NCI-H526 treated with DMSO at 0.1 percent for 48 hours (cell line): Measurements from ENCODE around the gene LRRC25.
"Not testable (repeated sequence)": the region's sequence is repeated elsewhere in the genome, so short reads cannot be mapped to it uniquely, and the experiment has no call there.

Experiments
- DNase-seq: peaks from one replicate; lab custom pipeline; 2025; lab: John Stamatoyannopoulos, UW

LRRC25 gene

GRCh38 chr19:18405754-18406153 lies 8.3 kb upstream of the LRRC25 start:
- not testable (repeated sequence) for DNase-seq

DNA sequence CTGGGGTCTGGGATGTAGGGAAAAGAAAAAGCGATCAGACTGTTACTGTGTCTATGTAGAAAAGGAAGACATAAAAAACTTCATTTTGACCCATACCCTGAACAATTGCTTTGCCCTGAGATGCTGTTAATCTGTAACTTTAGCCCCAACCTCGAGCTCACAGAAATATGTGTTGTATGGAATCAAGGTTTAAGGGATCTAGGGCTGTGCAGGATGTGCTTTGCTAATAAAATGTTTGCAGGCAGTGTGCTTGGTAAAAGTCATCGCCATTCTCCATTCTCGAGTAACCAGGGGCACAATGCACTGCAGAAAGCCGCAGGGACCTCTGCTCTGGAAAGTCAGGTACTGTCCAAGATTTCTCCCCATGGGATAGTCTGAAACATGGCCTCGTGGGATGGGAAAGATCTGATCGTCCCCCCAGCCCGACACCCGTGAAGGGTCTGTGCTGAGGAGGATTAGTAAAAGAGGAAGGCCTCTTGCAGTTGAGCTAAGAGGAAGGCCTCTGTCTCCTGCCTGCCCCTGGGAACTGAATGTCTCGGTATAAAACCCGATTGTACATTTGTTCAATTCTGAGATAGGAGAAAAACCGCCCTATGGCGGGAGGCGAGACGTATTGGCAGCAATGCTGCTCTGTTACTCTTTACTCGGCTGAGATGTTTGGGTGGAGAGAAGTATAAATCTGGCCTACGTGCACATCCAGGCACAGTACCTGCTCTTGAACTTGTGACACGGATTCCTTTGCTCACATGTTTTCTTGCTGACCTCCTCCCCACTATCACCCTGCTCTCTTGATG lies 5.2 kb upstream of the LRRC25 start:
- not testable (repeated sequence) for DNase-seq

DNA sequence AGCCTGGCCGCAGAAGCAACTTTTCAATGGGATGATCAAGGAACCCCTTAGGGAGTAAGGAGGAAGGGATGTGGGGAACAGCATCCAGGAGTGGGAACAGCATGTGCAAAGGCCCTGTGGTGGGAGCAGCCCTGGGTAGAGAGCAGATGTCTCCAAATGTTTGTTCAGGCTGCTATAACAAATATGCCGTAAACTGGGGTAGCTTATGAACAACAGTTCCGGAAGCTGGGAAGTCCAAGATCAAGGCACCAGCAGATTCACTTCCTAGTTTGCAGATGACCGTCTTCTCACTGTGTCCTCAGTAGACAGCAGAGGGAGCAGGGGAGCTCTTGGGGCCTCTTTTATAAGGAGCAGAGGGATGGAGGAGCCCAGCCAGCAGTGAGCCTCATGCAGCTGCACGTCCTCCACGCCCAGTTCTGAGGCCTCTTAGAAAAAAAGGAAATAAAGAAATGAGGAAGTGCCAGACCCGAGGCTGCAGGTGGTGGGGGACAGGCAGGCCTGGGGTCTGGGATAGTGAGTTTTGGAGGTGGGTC lies 4.2 kb upstream of the LRRC25 start:
- DNase-seq, result no peak

- DNase-seq, result no peak
These were observed 1.6 kb upstream of the LRRC25 start for GRCh38 chr19:18399008-18399407.

DNA sequence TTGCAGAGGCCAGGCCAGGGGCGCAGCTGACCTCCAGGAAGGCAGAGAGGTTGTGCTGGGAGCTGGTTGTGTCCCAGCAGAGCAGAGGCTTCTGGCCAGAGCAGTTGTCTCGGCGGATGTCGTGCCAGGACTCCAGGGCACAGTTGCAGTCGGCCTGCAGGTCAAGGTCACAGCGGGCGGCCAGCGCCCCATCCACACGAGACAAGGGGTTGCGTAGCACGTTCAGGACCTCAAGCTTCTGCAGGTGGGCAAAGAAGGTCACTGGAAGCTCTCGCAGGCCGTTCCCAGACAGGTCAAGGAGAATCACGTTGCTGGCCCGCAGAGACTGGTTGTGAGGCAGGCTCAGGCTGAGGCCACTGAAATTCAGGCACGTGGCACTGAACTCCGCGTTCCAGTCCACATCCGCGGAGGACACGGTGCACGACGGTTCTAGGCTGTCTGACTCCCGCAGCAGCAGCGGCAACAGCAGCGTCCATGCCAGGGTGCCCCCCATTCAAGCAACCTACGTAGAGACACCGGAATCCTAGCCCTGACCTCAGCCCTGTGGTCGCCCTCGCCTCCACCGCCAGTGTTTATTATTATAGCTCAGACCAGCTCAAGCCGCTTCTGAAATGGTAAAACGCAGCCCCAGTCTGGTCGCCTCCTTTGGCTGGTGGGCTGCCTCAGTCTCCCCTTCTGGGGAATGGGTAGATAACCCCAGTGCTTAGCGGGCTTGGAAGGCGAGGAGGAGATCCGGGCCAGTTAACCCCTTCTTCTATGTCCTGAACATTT lies 766 bp downstream of the LRRC25 start:
- no peak for DNase-seq

- DNase-seq, result no peak
These were observed 3.6 kb downstream of the LRRC25 start for GRCh38 chr19:18393836-18394235.

DNA sequence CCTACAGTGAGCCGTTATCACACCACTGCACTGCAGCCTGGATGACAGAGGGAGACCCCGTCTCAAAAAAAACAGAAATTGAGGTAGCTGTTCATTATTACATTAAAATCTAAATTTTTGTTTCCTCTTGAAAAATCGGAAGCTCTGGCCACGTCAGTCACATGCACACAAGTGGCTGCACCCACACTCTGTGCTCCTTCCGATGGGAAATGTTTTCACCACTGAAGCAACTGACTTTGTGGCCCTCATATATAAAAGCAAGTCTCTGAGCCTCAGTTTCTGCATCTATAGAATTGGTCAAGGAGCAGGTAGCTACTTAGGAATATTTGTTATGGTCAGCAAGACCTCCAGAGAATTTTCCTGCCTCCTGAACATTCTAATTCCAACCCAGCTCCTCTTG lies 4.5 kb downstream of the LRRC25 start:
- no peak for DNase-seq

DNA sequence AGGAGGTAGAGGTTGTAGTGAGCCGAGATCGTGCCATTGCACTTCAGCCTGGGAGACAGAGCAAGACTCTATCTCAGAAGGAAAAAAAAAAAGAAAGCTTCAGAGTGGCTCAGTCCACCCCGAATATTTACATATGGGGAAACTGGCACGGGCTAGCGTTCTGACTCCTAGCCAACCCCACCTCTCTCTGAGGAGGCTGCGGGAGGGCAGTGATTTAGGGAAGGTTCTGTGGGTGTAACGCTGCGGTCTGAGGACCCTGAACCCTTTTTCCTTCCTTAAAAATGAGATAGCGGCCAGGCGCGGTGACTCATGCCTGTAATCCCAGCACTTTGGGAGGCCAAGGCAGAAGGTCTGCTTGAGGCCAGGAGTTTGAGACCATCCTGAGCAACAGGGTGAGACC lies 5.0 kb downstream of the LRRC25 start:
- DNase-seq, result no peak

DNA sequence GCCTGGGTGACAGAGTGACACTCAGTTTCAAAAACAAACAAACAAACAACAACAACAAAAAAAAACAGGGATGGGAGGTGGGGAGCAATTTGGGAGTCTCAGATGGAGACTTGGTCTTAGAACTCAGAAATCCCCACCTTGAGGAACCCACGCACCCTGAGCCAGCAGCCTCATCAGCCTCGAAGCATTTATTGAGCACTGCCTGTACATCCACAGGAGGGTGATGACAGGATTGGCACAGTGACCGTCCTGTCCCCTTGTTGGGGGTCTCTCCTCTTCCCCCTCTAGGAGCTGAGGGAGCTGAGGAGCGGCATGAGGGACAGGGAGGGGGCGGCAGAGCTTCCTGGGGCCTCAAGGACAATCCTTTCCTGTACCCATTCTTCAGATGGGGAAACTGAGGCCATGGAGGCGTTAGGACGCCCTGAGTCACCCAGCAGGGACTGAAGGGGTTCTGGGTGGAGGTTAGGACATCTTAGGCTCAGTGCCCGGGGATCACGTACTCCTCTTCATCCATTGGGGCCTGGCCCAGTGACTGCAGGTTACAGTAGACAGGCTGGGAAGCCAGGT lies 5.8 kb downstream of the LRRC25 start:
- DNase-seq, result no peak

GRCh38 chr19:18390065-18390907 lies 7.1 kb downstream of the LRRC25 start:
- no peak for DNase-seq

DNA sequence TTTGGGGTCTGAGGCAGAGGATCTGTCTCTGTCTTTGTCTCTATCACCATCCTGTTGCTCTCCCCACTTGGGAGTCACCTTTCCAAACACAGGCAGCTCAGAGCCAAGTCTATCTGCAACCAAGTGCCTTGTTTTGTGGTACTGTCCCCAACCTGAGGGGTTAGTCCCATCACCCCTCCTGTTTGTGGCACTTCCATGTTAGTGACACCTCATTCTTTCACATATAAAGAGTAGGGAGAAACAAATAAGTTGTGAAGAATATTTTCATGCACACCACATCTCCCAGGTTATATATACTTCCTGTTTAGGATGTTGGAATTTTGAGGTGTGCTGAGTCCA lies 7.7 kb downstream of the LRRC25 start:
- no peak for DNase-seq

- no peak for DNase-seq
These were observed 8.3 kb downstream of the LRRC25 start for GRCh38 chr19:18388960-18389725.

GRCh38 chr19:18388100-18388959 lies 9.1 kb downstream of the LRRC25 start:
- DNase-seq, result peak; percentile 27

DNA sequence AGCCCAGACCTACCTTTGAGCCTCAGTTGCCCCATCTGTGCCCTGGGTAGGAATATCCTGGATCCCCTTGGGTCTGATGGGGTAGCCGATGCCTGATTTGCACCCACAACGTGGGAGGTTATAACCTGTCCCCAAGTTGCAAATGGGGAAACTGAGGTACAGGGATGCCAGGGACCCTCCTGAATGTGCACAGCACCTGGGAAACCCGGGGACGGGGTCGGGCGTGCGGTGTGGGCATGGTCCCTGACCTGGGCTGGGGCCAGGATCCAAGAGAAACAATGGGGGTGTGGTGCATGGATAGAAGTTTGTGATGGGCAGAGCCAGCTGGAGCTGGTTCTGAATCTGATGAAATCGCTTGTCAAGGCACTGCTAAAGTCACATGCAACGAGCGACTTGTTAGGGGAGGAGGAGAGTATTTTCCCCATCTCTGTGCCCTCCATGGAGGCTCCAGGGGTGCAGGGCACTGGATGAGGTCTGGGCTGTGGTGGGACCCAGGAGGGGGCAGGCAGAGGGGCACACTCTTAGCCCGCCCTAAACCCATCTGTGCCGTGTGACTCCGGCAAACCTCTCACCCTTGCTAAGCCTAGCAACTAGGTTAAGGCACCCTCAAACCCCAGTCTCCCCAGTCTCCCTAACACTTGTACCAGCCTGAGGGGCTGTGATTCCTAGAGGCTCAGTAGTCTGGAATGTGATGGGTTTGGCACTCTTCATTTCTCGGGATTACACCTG lies 10.7 kb downstream of the LRRC25 start:
- DNase-seq, result no peak

GRCh38 chr19:18385675-18386542 lies 11.5 kb downstream of the LRRC25 start, which contains the start of gene GDF15:
TSS of gene GDF15 (plus strand) at chr19:18386158. CDS start at chr19:18386190, 32 bp downstream.
- DNase-seq, result no peak

- no peak for DNase-seq
These were observed 12.1 kb downstream of the LRRC25 start for GRCh38 chr19:18385359-18385674.

- no peak for DNase-seq
These were observed 12.6 kb downstream of the LRRC25 start for GRCh38 chr19:18384775-18385174.

- not testable (repeated sequence) for DNase-seq
These were observed 13.8 kb downstream of the LRRC25 start for GRCh38 chr19:18383622-18384021.

DNA sequence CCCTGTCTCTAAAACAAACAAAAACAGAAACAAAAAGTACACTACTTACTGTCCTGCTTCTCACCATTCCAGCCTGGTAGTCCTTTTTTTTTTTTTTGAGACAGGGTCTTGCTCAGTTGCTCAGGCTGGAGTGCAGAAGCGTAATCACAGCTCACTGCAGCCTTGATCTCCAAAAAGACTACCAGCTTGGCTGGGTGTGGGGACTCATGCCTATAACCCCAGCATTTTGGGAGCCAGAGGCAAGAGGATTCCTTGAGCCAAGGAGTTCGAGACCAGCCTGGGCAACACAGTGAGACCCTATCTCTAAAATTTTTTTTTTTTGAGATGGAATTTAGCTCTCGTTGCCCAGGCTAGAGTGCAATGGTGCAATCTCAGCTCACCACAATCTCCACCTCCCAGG lies 16.6 kb downstream of the LRRC25 start:
- no peak for DNase-seq
